SK-N-MC (cell line): ENCODE data around the gene CLEC4D.

Experiments used
- EZH2 ChIP-seq: fragments of 200-600 bp; sonication (generic); IDR thresholded peaks from one replicate; pipeline ENCODE4 v1.6.1; 2017; ENCODE audit warnings: antibody characterized with exemption
- FOXP2 ChIP-seq: optimal IDR thresholded peaks from 2 replicates; pipeline ENCODE3; 2011; ENCODE audit warnings: mild to moderate bottlenecking, moderate library complexity; ENCODE audit not compliant: insufficient read depth; ENCODE audit errors: extremely low read length, control extremely low read depth
- POLR2AphosphoS5 ChIP-seq: IDR thresholded peaks from 2 replicates; pipeline ENCODE4 v1.6.1; 2012; ENCODE audit warnings: mild to moderate bottlenecking, low read depth, low read length, borderline replicate concordance

DNA sequence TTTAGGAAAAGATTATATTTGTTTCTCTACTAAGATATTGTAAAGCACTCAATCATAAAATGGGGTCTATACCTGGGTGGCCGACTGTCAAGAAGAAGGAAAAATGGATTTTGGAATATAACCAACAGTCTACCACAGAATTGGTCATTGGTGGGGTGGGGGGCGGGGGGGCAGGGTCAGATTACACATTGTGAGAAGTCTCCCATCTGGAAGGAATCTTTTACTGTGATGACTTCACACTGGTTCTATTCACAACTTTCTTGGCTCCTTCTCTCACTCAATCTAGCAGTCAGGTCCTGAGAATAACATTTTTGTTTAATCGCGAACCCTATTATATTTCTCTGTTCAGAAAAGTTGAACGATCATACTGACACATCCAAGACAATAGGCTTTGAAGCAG lies 36.1 kb downstream of the CLEC4D start:
- TF ChIP-seq POLR2AphosphoS5 (no peak), EZH2 (no peak), FOXP2 (no peak)
